Subcutaneous adipose tissue (tissue), 4 donors: ENCODE measurements around the gene AGBL1. TPM values are rescaled to one million over a fixed set of nuclear protein-coding genes. Genes with fewer than 3 reads are reported as not detected.

ENCODE experiments used
- total RNA-seq, 4 donors: library from RNA; depleted of rRNA; stranded (reverse); fragments of >200 nt; gene quantifications; one replicate each; pipeline ENCODE4 v1.1.0, GENCODE V29; 2016
- TF ChIP-seq, protein P1 (sequence below): fragments of 450-650 bp; IDR thresholded peaks from one replicate; pipeline ENCODE4 v1.5.1; 2016; ENCODE audit warnings: low read depth, mild to moderate bottlenecking, control low read depth, antibody characterized with exemption, moderate library complexity

The AGBL1 gene
- total RNA-seq, 4 donors from 2014 or later, result not detected

DNA sequence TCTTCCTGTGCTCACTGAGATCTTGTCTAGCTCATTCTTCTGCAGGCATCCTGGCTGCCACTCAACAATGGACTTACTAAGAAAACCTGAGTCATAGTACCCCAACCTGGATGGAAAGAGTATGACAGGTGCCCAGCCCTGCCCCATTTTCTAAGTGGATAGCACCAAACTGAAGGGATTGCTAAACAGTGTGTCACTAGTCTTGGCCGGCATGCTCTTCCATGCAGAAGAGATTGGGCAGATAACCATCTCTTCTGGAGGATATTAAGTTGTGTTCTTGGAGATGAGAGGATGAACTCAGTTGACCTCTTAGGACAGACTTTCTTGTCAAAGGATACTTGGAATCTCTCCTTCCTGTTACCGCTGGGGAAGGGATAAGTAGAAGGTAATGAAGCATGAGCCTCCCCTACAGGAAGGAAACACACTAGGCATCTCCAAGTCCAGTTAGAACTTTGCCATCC, 797.5 kb downstream of the AGBL1 start:
- TF ChIP-seq, protein P1, sequence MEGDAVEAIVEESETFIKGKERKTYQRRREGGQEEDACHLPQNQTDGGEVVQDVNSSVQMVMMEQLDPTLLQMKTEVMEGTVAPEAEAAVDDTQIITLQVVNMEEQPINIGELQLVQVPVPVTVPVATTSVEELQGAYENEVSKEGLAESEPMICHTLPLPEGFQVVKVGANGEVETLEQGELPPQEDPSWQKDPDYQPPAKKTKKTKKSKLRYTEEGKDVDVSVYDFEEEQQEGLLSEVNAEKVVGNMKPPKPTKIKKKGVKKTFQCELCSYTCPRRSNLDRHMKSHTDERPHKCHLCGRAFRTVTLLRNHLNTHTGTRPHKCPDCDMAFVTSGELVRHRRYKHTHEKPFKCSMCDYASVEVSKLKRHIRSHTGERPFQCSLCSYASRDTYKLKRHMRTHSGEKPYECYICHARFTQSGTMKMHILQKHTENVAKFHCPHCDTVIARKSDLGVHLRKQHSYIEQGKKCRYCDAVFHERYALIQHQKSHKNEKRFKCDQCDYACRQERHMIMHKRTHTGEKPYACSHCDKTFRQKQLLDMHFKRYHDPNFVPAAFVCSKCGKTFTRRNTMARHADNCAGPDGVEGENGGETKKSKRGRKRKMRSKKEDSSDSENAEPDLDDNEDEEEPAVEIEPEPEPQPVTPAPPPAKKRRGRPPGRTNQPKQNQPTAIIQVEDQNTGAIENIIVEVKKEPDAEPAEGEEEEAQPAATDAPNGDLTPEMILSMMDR, result no peak

DNA sequence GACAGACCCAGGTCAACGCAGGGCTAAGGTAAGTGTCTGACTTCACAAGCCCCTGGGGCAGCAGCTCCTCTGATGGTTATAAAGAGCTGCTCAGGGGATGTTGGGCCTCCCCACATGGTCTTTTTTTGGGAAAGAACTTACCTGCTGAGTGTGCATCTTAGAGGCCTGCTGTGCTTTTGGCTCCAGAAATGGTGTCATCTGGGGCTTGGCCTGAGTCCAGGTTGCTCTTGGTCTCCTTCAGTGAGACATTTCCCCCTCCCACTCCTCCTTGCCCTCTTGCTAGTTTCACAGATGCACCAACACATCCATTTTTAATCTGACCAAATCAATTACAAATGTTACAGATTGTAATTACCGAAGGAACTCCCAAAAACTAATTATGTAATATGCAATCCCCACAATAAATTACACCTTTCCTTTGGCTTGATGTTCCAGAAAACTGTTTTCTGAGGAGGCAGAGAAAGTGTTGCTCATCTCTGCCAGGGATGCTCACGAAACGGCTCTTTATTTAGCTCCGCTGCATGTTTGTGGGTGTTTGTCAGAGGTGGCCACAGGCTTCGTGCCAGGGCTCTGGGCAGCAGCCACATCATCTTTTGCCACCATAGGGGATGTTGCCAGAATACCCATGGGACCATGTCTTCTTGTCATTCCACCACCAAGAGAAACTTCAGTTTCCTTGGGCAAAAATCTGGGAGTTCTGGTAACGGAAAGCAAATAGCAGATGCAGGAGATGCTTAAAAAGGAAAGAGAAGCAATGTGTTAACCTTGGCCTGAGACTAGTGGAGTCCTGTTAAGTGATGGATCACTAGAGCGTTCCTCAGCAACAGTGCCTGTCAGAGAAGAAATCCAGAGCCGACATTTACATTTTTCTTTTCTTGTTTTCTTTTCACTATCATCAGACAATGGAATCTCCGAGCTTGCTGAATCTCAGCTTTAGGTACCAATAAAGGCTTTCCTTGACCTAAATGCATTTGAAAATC, 799.9 kb downstream of the AGBL1 start:
- TF ChIP-seq, protein P1, result no peak

DNA sequence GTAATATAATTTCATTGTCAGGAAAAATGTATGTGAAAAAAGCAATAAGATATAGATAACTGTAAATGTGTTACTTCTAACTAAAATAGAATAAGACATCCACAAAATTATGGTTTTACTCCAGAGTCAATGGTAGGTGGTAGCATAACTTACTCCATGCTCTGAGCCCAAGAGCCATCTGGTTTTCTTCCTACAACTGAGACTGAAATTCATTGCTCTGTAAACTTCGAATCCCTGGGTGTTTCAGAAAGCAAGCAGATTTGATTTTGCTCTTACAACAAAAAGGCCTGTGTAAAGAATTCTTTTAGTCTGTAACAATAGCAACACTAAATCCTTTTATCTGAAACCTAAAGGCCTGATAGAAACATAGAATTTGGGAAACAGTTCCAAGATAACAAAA, 805.9 kb downstream of the AGBL1 start:
- TF ChIP-seq, protein P1, result no peak

DNA sequence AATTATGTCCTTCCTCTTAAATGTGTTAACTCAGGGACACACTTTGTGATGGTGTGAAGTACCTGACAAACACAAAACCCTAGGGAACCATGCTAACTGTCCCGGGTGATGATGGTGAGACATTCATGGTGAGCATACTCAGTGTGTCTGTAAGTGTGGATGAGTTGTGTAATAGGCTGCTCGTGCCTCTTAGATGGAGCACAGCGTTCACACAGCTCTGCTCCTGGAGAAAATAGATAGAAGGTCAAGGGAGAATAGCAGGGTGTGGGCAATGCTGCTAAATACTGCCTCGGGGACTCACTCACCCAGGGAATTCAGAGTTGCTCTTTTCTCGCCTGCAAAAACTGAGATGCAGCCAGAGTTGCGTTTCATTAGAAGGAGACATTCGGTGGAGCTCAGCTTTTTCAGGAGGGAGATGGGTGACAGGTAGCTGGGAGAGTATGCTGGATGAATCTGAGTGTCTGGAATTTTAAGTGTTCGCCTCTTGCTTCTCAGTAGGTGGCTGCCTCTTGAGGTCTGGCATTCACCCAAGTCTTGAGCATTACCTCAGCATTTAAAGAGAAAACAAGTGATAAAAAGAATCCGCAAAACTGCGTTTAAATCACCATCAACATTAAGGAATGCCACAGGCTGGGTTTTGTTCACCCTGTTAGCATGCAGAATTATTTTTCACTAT, 813.2 kb downstream of the AGBL1 start:
- TF ChIP-seq, protein P1, result no peak

GRCh38 chr15:86894269-86894668, 814.6 kb downstream of the AGBL1 start:
- TF ChIP-seq, protein P1, result no peak

GRCh38 chr15:86903642-86904421, 824.2 kb downstream of the AGBL1 start:
- TF ChIP-seq, protein P1, result no peak
